ENCODE results near the gene ELMO3.
A peak's percentile ranks its signal among the peaks of the same experiment; 100 is the strongest.

Gene ELMO3

GRCh38 chr16:67182288-67182687, 16.6 kb upstream of the ELMO3 start:
- no peak for ATAC-seq

DNA sequence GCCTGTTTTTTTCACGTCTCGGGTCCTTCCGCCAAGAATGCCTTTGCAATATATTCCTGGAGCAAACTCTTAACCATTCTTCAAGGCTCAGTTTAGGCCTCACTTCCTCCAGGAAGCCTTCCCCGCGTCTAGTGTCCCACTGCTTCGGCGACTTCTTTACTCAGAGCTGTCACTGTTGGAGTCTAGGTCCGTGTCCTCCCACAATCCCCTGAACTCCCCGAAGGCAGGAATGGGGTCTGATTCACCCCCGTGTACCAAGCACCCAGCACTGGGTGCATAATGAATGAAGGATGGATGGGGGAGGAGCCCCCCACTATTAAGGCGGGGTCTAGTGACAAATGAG, 15.7 kb upstream of the ELMO3 start:
- ATAC-seq = no peak

- peak; percentile 96 to 98 for ATAC-seq
These were observed 15.1 kb upstream of the ELMO3 start, which contains the start of gene MATCAP1 for GRCh38 chr16:67183627-67184452. MATCAP1 (minus strand) TSS chr16:67183963; CDS start chr16:67180610, 3,353 bp downstream.

DNA sequence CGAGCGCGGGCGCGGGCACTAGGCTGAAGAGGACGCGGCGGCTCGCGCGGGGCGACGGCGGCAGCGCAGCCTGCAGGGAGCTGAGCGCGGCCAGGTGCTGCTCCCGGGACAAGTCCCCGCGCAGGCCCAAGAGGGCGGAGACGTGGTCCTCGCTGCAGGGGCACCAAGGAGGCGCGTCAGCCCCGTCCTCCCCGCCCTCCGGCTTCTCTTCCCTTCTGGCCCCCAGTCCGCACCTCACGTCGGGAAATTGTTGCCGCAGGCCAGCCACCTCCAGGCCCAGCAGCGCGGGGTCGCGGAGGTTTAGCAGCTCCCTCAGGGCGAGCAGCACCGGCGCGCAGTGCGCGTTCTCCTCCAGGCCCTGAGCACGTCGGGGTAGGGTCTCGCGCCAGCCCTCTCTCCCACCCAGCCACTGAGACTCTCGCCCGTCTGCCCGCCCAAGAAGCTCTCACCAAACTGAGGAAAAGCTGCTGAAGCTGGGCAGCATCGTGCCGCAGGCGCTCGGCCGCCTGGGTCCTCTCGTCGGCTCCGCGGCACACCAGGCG, 14.4 kb upstream of the ELMO3 start:
- ATAC-seq = no peak

DNA sequence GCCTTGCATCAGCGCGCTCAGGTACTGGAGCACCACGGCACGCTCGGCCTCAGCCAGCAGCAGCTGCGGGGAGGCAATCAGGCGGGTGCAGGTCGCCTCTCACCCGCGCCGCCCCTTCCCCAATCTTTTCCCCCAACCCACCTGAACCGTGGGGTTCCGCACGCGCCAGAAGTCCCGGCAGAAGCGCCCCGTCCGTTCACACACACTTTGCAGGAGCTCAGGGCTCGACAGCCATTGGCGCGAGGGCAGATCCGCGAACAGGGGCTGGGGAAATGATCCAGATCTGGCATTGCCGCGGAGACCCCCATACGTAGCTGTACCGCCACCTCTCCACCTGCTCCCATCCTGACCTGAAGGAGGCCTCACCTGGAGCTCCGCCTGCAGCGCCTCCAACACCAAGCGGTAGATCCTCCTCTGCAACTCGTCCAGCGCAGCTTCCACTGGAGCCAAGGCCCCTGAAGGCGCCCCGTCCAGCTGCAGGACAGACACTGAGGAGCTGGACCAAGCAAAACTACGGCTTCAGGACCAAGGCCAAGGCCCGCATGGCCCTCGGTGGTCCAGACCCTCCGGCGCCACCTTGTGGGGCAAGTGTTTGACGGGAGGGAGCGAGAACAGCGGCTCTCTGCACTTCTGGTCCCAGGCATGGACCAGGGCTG, 13.8 kb upstream of the ELMO3 start:
- peak in 1 of 2 donors; percentile 19 for ATAC-seq

- no peak for ATAC-seq
These were observed 13.2 kb upstream of the ELMO3 start for GRCh38 chr16:67185651-67186134.

DNA sequence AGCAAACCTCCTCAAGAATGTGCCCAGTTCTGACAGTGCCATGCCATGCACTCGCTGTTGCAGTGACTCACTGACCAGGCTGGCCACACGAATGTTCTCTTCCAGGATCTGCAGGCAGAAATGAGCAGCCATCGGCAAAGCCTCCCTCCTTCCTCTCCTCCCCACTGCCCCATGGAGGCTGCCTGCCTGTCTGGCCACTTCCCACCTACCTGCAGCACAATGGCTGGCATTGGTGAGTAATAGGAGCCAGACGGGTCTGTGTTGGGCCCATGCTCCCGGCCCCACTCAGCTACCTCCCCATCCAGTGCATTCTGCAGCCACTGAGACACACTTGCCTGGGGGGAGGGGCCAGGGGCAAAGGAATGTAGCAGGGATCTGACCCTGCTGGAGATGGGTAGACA, 12.4 kb upstream of the ELMO3 start:
- no peak for ATAC-seq

- ATAC-seq = no peak
These were observed 11.6 kb upstream of the ELMO3 start for GRCh38 chr16:67187175-67187890.

DNA sequence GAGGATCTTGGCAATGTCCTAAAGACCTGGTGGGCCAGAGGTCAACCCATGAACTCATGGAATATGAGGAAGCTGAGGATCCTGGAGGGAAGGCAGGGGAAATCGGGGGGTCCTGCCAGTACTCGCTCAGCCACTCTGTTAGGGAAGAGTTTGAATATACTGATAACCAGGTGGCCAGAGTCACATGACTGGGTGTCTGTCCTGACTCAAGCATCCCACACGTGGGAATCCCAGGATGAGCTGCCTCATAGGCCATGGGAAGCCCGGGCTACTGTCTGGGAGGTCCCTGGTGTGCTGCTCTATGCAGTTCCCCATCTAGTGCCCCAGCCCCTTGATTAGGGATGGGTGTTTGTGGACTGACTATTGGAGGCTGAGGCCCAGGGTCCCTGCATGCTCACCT, 10.6 kb upstream of the ELMO3 start:
- no peak for ATAC-seq

DNA sequence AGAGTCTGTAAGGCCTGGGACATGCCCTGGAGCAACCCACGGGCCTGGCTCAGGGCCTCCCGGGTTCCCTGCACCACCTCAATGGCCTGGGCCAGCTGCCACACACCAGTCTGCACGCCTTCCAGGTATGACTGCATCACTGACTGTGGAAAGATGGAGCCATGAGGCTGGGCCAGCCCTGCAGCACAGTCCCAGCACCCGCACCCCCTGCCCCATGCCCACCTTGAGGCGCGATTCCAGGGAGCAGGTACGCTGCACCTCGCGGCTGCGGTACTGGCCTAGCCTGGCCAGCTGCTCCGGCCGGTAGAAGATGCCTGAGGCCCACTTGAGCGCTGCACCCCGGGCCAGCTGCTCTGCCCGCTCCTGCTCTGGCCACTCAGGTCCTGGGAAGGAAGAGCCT, 10.1 kb upstream of the ELMO3 start:
- no peak for ATAC-seq

- ATAC-seq = no peak
These were observed 8.9 kb upstream of the ELMO3 start, which contains the start of gene EXOC3L1 for GRCh38 chr16:67190041-67190440. EXOC3L1 (minus strand) TSS chr16:67190136; CDS start chr16:67189676, 460 bp downstream.

- ATAC-seq = no peak
These were observed 8.2 kb upstream of the ELMO3 start for GRCh38 chr16:67190448-67191399.

- ATAC-seq = no peak
These were observed 7.4 kb upstream of the ELMO3 start for GRCh38 chr16:67191411-67191994.

- peak; percentile 97 to 99 for ATAC-seq
These were observed 6.8 kb upstream of the ELMO3 start, which contains the start of gene E2F4 for GRCh38 chr16:67191995-67192681. E2F4 (plus strand) TSS chr16:67192155; CDS start chr16:67192228, 73 bp downstream.

DNA sequence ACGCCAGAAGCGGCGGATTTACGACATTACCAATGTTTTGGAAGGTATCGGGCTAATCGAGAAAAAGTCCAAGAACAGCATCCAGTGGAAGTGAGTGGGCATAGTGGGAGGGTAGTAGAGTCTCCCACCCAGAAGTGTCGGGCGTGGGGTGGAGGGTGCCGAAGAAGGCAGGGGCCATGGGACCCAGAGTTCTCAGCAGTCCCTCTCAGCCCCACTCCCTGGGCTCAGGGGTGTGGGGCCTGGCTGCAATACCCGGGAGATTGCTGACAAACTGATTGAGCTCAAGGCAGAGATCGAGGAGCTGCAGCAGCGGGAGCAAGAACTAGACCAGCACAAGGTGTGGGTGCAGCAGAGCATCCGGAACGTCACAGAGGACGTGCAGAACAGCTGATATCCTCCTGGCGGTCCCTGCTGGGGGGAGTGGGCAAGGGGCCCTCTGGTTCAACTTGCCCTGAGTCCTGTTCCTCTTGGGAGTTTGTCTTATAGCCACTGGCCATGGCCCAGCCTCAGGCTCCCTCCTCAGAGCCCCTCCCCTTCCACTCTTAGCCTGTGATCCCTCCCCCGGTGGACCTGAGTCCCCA, 6.1 kb upstream of the ELMO3 start:
- no peak for ATAC-seq

GRCh38 chr16:67193536-67193935, 5.4 kb upstream of the ELMO3 start:
- ATAC-seq = no peak

DNA sequence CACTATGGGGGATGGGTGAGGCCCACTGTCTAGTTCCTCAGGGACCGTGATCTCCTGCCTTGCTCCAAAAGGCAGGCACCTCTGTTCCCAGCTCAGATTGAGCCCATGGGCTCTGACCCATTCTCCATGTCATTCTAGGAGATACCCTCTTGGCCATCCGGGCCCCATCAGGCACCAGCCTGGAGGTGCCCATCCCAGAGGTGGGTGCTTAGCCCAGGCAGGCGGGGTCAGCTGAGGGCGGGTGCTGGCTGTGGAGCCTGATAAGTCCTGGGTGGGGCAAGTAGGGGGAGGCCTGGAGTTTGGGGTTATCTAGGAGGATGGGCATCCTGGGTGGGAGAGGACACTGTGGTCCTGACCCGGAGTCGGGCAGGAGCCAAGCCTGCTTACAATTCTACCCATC, 4.7 kb upstream of the ELMO3 start:
- ATAC-seq = no peak

- ATAC-seq = no peak
These were observed 3.3 kb upstream of the ELMO3 start for GRCh38 chr16:67195676-67196075.

DNA sequence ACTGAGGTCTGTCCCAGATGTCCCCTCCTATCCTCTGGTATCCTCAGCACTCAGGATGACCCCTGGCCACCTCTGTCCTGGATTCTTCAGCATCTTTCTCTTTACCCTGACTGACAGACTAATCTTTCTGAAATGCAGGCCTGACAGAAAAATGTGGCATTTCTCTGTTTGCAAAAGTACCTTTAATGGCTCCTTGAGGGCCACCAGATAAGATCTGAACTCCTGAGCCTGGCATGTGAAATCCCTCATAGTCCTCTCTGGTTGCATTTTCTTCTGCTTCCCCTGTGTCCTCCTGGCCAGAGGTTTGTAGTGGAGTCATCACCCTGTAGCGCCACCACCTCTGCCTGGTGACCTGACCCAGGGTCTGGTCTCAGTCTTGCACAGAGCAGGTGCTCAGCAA, 2.0 kb upstream of the ELMO3 start:
- no peak for ATAC-seq

GRCh38 chr16:67197704-67198103, 1.2 kb upstream of the ELMO3 start:
- ATAC-seq = peak in 1 of 2 donors; percentile 3
